NB4 (cell line): Measurements from ENCODE around the gene MAPK11.

Experiments used
- CTCF ChIP-seq: IDR thresholded peaks from one replicate; pipeline ENCODE4 v1.5.1; 2012; ENCODE audit warnings: low read depth, low read length
- MYC ChIP-seq: IDR thresholded peaks from 2 replicates; pipeline ENCODE4 v1.6.1; 2011; ENCODE audit warnings: low read depth, low read length

DNA sequence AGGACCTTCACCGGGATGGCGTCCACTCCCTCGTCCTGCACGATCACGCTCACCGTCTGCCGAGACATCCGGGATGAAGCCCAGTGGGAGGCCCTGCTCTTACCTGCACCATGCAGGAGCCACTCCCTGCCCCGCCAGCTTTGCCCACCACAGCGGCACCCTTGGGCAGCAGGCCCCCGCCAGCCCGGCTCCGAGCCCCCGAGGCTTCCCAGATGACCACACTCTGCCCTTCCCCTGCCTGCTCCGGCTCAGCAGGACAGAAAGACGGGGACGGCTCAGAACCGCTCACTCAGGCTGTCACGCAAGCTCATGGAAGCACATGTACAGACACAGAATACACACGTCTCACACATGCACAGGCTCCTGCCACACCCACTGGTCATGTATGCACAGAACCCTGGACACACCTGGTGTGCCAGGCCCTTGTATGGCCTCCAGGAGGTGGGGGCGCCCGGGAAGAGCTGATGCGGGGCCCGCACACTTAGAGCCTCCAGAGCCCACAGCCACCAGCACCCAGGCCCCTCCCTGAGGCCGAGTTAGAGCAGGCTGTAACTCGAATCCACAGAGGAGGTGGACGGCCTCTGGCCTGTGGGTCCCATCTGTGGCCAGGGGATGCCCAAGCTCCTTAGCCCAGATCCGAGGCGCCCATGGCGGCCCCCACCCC is 8.9 kb upstream of the MAPK11 start:
- no peak for TF ChIP-seq CTCF
- no peak for TF ChIP-seq MYC
